Adrenal gland (tissue), 5 donors: ENCODE measurements around the gene CCDC124.

Experiments used
- POLR2A ChIP-seq, 2 donors: fragments of 450-650 bp; IDR thresholded peaks; one replicate each; pipeline ENCODE4 v1.6.1; 2017; ENCODE audit warnings: antibody characterized with exemption in 2 of 2, mild to moderate bottlenecking in 2 of 2, moderate library complexity in 1 of 2
- TF ChIP-seq, protein P1 (sequence below), 6 experiments: fragments of 450-650 bp in 4 of 6; fragments of 200-600 bp in 2 of 6; sonication (generic) in 1 of 6; IDR thresholded peaks; 1 replicate in 5 of 6; 2 replicates in 1 of 6; pipeline versions ENCODE4 v1.5.1 to v1.8.0; 2016 to 2021; ENCODE audit warnings: antibody characterized with exemption in 6 of 6, mild to moderate bottlenecking in 2 of 6, moderate library complexity in 1 of 6
- donor health status: DM: no; HTN: no; CAD: no.

DNA sequence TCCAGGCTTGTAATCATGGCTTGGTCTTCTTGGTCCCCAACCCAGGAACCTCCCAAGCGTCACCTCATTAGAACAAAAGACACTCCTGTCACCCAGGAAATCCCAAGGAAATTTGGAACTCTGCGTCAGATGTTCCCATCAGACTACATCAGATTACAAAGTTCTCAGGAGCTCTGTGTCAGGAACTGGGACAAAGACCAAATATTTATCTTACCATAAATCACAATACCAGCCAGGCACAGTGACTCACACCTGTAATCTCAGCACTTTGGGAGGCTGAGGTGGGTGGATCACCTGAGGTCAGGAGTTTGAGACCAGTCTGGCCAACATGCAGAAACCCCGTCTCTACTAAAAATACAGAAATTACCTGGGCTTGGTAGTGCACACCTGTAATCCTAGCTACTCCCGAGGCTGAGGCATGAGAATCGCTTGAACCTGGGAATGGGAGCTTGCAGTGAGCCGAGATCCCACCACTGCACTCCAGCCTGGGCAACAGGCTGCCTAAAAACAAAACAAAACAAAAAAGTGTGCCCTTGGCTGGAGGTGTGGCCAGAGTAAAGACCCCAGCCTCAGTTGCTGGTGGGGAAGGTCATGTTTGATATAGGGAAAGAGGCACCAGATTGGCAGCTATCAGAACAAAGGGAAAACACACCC is 16.7 kb upstream of the CCDC124 start:
- TF ChIP-seq, protein P1, sequence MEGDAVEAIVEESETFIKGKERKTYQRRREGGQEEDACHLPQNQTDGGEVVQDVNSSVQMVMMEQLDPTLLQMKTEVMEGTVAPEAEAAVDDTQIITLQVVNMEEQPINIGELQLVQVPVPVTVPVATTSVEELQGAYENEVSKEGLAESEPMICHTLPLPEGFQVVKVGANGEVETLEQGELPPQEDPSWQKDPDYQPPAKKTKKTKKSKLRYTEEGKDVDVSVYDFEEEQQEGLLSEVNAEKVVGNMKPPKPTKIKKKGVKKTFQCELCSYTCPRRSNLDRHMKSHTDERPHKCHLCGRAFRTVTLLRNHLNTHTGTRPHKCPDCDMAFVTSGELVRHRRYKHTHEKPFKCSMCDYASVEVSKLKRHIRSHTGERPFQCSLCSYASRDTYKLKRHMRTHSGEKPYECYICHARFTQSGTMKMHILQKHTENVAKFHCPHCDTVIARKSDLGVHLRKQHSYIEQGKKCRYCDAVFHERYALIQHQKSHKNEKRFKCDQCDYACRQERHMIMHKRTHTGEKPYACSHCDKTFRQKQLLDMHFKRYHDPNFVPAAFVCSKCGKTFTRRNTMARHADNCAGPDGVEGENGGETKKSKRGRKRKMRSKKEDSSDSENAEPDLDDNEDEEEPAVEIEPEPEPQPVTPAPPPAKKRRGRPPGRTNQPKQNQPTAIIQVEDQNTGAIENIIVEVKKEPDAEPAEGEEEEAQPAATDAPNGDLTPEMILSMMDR (IDR thresholded peaks at IDR 0.05) = no peak
- TF ChIP-seq POLR2A (IDR thresholded peaks at IDR 0.05) = no peak
